HG02938 (cell line): ENCODE measurements around the gene MAPK8IP3.
"Not testable (repeated sequence)": the region's sequence is repeated elsewhere in the genome, so short reads cannot be mapped to it uniquely, and the experiment has no call there.

ENCODE experiments used
- ATAC-seq: cut with Tn5 transposase; IDR thresholded peaks from one replicate; pipeline ENCODE4 v1.9.1; 2021; ENCODE audit warnings: mild to moderate bottlenecking, moderate library complexity; ENCODE audit not compliant: unreplicated experiment

The MAPK8IP3 gene

DNA sequence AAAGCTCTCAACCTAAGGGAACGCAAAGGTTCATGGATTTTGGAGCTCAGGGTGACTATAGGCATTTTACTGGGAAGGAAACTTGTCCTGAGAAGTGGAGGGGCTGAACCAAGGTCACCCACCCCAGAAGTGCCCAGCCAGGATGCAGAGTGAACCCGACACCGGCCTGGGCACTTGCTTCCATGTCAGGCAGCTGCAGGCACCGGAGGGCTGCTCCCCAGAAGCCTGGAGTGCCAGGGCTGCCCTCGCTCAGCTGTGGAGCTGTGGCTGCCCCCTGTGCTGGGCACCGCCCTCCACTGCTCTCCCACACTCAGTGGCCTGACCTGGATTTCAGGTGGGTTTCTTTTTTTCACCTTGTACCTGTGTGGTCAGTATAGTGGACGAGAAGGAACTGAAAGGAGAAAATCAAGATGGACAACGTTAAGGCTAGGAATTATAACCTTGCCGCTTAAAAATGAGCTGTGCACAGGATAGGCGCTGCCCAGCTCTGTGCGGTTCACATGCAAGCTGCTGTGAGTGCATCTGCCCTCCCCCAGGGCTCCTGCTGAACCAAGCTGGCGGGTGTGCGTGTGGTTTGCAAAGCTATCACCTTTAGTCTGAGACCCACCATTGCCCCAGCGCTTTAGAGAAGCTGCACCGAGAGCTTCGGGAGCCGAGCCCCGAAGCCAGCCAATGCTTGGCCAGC is 2.2 kb downstream of the MAPK8IP3 start:
- no peak for ATAC-seq

DNA sequence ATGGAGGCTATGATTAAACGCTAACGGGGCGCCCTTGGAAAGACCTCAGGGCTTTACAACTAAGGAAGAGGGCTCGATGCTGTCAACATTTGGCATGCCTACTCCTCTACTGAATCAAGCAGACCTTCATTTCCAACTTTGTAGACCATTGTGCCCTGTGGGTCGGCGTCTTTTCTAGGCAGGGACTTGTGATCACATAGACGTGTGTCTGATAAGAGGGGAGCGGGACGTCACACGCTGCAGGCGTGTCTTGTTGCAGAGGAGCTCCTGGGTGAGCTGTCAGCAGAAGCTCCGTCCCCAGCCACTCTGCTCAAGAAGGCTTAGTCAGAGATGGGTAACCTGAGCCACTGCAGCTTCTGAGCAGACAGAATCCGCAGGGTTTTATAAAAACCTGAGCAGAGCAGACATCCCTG is 2.8 kb downstream of the MAPK8IP3 start:
- ATAC-seq: no peak

DNA sequence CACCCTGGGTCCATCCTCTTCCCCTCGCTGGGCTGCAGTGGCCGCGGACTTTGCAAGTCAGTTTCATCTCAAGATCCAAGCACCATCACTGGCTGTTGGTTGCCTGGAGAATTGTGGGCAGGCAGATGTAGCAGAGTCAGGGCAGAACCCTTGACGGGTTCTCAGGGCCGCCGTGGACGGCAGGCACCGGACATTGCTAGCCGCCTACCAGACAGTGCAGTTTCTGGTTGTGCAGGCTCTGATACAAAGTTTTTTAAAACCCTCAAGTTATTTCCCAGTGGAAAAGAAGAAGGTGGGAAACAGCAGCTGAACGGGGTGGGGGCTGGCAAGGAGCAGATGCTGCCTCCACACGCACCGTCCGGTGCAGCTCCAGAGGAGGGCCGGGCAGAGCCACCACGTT is 3.4 kb downstream of the MAPK8IP3 start:
- ATAC-seq: no peak

DNA sequence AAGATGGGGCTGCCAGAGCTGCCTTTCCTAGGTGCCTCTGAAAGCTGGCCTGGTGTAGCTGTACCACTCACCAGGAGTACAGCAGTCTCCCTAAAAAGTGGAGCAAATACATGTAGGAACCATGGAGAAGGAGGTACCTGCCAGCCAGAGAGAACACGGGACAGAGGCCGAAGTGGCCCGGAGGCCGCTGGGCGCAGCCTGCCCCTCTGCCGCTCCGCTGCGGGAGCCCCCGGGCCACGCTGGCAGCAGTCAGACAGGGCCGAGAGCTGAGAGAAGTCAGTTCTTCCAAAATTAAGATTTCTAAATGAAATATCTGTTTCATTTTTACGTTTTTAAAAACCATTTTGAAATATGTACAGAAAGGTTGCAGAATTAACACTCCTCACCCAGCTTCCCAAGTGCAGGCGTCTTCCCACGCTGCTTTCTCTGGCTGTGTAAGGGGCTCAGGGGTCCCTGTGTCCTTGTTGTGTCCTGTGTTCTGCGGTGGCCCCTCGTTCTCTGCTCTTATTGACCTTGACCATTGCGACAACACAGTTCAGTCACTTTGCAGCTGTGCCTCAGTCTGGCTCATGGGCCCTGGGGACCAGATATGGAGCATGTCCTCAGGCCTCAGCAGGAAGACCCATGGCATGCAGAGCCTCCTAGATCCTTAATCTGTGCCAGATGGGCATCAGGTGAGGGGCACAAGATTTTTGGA is 5.0 kb downstream of the MAPK8IP3 start:
- no peak for ATAC-seq

DNA sequence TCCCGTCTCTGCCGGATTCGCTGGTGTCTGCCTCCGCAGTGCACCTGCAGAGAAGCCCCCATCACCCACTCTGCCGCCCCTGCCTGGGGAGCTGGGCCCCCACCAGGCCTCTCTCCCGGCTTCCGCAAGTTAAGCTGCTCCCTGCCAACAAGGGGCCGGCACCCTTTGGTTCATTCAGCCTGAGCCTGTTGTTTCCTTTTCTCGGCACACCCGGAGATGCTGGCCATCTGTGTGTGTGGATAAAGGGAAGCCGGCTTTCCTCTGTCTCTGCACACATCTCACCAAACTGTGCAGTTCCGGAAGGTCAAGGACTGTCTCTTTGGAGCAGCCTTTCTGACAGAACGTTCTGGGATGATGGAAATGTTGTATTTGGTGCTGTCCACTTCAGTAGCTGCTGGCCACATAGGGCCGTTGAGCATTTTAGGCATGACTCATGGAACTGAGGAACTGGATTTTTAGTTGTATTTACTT is 6.8 kb downstream of the MAPK8IP3 start:
- ATAC-seq: no peak

DNA sequence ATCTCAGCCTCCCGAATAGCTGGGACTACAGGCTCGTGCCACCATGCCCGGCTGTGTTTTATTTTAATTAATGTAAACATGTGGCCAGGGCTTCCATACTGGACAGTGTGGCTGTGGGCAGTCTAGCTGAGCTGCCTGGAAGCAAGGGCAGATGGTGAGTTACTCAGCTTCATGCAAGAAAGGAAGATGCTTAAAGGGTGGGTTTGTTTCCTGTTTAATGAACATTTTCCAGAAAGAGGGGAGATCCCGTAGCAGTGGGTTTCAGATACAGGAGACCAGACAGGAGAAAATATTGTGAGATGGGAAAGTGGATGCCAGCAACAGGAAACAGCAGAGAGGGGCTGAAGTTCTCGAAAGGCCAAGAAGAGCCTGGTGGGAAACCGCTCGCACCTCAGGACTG is 7.3 kb downstream of the MAPK8IP3 start:
- ATAC-seq: no peak

DNA sequence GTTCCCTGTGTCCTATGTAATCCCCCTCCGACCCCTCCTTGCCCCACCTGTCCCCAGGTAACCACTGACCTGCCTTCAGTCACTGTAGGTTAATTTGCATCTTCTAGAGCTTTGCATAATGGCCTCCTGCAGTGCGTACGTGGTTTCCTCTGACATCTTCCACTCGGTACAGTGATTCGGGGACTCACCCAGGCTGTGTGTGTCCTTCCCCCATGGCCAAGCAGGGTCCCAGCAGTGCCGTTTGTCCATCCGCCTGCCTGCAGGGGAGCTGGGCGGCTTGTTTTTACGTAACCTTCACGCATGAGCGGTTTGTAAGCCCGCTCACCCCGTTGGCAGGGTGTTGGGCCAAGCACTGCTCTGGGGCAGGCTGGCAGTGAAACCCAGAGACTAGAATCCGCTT is 7.9 kb downstream of the MAPK8IP3 start:
- ATAC-seq: no peak

DNA sequence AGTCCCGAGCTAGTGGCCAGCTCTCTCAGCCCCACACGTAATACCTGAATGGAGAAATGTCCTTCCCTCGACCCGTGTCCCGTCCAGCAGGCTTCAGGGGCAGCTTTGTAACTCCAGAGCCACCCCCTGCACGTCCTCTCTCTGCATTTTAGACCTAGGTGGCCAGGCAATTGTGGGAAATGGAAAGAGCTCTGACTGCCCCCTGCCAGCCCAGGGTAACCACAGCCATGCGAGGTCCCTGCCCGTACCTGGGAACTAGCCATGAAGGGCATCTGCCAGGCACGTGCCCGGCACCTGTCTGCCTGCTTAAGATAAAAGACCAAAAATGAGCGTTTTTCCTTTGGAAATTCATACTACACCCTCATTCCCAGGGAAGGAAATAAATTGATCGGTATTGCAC is 9.2 kb downstream of the MAPK8IP3 start:
- ATAC-seq: no peak

DNA sequence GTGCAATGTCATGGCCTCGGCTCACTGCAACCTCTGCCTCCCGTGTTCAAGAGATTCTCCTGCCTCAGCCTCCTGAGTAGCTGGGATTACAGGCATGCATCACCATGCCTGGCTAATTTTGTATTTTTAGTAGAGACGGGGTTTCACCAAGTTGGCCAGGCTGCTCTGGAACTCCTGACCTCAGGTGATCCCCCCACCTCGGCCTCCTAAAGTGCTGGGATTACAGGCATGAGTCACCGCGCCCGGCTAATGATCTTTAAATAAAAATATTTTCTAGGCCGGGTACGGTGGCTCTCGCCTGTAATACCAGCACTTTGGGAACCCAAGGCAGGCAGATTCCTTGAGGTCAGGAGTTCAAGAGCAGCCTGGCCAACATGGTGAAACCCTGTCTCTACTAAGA is 12.2 kb downstream of the MAPK8IP3 start:
- ATAC-seq: not testable (repeated sequence)

DNA sequence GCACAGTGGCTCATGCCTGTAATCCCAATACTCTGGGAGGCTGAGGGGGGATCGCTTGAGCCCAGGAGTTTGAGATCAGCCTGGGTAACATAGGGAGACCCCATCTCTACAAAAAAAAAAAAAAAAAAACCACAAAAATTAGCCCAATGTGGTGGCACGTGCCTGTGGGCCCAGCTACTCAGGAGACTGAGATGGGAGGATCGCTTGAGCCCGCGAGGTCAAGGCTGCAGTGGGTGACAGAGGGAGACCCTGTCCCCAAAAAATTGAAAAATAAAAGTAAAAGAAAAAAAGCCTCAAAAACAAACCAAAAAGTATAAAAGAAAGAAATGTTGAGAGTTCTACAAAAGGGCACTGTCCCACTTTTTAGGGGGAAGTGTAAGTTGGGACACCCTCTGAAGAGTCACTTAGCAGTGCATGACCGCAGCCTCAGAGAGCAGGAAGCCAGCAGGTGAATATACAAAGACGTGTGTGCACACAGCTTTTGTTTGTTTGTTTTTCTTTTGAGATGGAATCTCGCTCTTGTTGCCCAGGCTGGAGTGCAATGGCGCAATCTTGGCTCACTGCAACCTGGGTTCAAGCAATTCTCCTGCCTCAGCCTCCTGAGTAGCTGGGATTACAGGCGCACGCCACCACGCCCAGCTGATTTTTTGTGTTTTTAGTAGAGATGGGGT is 13.7 kb downstream of the MAPK8IP3 start:
- not testable (repeated sequence) for ATAC-seq

DNA sequence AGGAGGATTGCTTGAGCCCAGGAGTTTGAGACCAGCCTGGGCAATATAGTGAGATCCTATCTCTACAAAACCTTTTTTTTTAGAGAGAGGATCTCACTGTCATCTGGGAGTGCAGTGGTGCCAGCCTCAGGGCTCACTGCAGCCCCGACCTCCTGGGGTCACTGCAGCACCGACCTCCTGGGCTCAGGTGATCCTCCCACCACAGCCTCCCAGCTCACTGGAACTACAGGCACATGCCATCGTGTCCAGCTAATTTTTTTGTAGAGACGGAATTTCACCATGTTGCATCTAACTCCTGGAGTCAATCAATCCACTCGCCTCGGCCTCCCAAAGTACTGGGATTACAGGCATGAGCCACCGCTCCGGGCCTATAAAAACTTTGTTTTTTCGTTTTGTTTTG is 15.4 kb downstream of the MAPK8IP3 start:
- no peak for ATAC-seq

DNA sequence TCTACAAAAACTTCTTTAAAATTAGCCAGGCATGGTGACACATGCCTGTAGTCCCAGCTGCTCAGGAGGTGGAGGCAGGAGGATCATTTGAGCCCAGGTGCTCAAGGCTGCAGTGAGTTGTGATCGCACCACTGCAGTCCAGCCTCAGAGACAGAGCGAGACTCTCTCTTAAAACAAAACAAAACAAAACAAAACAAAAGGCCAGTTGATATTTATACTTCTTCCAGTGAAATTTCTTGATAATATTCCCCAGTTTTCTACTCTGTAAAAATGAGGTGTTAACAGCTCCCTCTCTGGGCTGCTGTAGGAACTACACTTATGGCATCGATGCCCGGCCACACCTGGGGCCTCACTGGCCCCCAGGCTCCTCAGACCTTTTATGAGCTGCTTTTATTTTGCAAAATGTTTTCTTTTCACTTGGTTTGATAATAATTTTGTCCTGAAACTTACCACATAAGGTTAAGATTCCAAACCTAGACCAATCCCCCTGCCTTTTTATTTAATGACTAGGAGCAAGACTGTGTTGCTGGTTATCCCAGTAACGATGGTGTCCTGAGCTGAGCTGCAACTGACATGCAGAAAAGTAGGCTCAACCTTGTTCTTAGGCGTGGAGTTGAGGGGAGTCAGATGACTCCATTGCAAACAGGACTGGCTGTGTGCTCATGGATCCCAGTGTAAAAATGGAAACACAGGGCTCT is 17.6 kb downstream of the MAPK8IP3 start:
- ATAC-seq: no peak

DNA sequence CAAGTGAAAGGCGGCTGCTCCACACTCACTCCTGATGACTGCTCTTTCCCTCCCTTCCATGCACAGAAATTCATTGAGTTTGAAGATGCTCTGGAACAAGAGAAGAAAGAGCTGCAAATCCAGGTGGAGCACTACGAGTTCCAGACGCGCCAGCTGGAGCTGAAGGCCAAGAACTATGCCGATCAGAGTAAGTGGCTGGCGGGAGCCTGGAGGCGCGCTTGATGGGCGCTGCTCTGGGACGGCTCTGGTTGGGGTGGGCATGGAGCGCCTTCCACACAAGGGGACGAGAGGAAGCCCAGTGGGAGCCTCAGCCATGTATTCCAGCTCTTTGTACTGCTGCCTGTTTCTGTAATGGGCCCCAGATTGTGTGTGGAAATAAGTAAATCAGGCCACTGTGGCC is 18.5 kb downstream of the MAPK8IP3 start:
- no peak for ATAC-seq

DNA sequence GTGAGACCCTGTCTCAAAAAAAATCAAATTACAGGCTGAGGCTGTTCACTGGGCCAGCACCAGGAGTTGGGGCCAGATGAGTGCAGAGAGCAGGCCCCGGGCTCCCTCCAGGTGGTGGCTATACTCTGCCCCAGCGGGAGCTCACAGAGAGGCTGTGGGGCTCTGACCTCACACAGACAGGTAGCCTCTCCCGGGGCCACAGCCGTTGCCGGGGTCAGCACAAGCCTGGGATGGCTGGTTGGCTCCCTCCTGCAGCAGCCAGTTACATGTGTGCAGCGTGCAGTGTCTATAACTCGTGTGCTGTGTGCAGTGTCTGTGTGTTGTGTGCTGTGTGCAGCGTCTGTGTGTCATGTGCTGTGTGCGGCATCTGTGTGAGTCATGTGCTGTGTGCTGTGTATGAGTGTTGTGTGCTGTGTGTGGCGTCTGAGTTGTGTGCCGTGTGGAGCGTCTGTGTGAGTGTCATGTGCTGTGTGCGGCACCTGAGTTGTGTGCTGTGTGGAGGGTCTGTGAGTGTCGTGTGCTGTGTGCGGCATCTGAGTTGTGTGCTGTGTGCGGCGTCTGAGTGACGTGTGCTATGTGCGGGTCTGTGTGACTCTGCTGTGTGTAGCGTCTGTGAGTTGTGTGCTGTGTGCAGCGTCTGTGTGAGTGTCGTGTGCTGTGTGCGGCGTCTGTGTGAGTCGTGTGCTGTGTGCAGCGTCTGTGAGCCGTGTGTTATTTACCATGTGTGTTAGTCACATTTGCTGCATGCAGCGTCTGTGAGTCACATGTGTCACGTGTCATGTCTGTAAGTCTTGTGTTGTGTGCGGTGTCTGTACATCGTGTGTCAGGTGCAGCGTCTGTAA is 20.9 kb downstream of the MAPK8IP3 start:
- ATAC-seq: no peak

DNA sequence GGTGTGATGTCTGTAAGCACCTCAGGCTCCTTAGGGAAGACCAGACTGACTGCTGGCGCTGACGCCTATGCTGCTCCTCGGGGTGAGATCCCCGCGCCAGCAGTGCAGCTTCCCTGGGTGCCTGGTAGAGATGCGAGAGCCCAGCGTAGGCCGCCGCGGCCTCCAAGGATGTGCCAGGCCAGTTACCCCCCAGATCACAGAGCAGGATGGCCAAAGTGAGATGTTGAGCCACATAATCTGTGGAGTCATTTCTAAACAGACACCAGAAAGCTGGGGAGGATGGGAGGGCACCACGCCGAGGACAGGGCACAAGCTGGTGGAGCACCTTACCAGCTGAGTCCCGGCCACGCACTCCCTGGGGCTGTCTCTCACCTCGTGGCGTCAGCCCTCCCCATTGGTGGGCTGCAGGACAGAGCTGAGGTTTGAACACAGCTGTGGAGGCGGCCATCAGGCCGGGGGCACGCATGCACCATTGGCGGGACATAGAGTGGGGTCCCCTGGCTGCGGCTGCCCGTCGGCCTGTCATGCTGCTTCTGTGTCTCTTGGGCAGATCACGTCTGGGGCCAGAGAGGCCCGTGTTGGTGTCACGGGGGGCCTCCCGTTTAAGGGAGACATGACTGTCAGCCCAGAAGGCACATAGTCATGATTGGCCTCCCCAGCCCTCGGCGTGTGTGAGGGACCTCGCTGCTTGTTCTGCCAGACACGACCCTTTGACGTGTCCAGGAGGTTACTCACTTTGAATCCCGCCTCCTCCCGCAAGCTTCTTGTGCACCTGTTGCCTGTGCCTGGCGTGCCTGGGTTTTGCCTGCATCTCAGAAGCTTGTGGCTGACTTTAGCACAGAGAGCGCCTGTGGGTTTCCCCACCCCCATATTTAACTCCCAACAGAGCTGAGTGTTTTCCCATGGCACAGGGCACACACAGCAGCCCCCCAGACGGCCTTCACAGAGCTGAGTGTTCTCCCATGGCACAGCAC is 21.9 kb downstream of the MAPK8IP3 start:
- ATAC-seq: no peak

DNA sequence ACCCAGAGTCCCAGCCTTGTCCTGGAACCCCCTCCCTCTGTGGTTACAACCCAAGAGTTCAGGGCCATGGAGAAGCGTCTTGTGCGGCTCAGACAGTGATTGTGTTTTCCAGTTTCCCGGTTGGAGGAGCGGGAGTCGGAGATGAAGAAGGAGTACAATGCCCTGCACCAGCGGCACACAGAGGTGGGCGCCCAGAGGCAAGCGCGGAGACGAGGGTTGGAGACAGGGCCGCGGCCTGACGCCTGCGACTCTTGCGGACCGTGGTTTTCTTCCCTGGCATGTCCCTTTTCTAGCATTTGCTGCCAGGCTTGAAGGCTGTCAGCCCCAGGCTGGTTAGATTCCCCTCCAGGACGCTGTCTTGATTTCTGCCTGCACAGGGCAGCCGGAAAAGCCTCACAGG is 23.0 kb downstream of the MAPK8IP3 start:
- no peak for ATAC-seq

DNA sequence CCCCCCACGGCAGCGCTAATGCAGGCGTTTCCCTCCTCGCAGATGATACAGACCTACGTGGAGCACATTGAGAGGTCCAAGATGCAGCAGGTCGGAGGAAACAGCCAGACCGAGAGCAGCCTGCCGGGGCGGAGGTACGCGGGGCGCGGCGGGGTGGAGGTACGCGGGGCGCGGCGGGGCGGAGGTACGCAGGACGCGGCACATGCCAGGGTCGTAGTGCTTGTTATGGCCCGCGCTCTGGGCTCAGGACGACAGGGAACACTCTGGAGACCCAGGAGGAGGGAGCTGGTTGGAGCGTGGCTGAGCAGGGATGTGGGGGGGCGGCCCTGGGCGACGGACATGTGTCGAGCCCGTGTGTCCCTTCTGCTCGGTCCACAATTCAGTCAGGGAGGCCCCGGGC is 23.4 kb downstream of the MAPK8IP3 start:
- ATAC-seq: no peak

DNA sequence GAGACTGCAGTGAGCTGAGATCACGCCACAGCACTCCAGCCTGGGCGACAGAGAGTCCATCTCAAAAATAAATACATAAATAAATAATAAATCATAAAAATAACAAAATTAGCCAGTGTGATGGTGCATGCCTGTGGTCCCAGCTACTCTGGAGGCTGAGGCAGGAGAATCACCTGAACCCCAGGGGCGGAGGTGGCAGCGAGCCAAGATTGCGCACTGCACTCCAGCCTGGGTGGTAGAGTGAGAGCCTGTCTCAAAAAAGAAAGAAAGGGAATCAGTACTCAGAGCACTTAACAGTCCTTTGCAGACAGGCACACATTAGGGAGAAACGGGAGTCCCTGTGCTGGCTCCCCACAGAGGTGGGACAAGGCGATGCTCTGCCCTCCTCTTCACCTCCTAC is 25.1 kb downstream of the MAPK8IP3 start:
- no peak for ATAC-seq

DNA sequence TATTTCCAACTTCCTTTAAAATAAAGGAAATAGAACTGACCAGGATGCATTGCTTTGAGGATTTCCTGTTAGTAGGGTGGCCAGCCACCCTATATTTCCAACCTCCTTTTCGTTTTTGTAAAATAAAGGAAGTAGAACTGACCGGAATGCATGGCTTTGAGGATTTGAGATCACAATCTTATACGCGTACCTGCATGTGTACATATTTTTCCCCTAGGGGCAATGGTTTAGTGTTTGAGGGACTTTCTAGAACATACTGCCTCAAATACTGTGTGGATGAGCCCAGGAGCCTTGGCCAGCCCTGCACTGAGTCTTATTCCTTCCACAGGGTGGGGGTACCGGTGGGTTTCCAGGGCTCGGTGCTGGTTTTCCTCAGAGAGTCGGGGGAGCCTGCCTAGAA is 25.6 kb downstream of the MAPK8IP3 start:
- no peak for ATAC-seq
